GM12892 (cell line): Measurements from ENCODE around the gene POLR2H.
A peak's percentile ranks its signal among the peaks of the same experiment; 100 is the strongest.

Experiments
- DNase-seq: peaks from one replicate; pipeline ENCODE4 v3.0.0; 2011; ENCODE audit not compliant: insufficient read length
- FAIRE-seq: peaks from 2 replicates; lab custom pipeline; 2011; peaks lifted over from hg19 to GRCh38; lab: Jason Lieb, UNC
- POLR2A ChIP-seq: IDR thresholded peaks from 2 replicates; pipeline ENCODE4 v1.6.1; 2011; ENCODE audit warnings: low read depth, low read length, control low read depth
- POLR2AphosphoS5 ChIP-seq: IDR thresholded peaks from 2 replicates; pipeline ENCODE4 v1.6.1; 2011; ENCODE audit warnings: low read depth, low read length, control low read depth
- TAF1 ChIP-seq: IDR thresholded peaks from 2 replicates; pipeline ENCODE4 v1.6.1; 2011; ENCODE audit warnings: low read depth, mild to moderate bottlenecking, control low read depth, low read length, borderline replicate concordance

The POLR2H gene

DNA sequence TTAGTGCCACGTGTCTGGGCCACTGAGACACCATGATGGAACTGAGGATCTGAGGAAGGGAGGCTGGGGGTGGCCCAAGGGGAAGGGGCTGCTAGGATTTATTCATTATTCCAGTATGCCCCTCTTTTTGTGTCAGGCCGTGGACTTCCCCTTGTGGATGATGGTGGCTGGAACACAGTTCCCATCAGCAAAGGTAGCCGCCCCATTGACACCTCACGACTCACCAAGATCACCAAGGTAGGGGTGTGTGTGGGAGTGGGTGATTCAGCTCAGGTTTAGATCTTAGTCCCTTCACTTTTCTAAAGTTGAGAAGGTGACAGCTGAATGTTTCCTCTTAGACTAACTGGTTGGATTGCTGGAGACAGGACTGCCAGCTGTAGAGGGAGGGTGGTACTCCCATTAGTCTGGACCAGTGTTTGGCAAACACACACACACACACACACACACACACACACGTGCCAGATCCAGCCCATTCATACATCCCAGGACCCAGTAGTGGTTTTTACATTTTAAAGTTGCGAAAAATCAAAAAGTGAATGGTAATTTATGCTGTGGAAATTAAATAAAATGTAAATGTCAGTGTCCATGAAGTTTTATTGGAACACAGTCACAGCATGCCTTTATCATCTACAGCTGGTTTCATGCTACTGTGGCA, 35.7 kb upstream of the POLR2H start:
- no peak for TF ChIP-seq POLR2A
- no peak for TF ChIP-seq TAF1
- TF ChIP-seq POLR2AphosphoS5: no peak; the same call in 1 of the 2 replicates
- no peak for DNase-seq
- no peak for FAIRE-seq

- DNase-seq (no peak), FAIRE-seq (no peak)
- TF ChIP-seq POLR2A (no peak), POLR2AphosphoS5 (no peak; the same call in 1 of the 2 replicates), TAF1 (no peak)
These were observed 34.3 kb upstream of the POLR2H start for GRCh38 chr3:184327171-184327570.

DNA sequence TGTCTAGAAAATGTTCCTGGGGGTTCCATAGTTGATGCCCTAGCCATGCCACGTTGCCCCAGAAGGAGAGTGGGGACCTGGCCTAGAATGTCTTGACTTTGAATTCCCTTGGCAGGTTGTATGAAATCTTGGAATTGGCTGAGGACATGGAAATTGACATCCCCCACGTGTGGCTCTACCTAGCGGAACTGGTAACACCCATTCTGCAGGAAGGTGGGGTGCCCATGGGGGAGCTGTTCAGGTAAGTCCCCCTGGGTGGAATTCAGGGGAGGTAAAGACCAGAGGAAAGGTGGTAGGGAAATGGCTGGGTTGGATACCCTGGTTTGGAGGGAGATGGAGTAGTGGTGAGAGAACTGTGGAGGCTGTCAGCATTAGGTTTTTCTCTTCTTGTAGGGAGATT, 33.0 kb upstream of the POLR2H start:
- TF ChIP-seq POLR2A: no peak
- no peak for TF ChIP-seq POLR2AphosphoS5
- no peak for TF ChIP-seq TAF1
- DNase-seq: no peak
- FAIRE-seq: no peak

DNA sequence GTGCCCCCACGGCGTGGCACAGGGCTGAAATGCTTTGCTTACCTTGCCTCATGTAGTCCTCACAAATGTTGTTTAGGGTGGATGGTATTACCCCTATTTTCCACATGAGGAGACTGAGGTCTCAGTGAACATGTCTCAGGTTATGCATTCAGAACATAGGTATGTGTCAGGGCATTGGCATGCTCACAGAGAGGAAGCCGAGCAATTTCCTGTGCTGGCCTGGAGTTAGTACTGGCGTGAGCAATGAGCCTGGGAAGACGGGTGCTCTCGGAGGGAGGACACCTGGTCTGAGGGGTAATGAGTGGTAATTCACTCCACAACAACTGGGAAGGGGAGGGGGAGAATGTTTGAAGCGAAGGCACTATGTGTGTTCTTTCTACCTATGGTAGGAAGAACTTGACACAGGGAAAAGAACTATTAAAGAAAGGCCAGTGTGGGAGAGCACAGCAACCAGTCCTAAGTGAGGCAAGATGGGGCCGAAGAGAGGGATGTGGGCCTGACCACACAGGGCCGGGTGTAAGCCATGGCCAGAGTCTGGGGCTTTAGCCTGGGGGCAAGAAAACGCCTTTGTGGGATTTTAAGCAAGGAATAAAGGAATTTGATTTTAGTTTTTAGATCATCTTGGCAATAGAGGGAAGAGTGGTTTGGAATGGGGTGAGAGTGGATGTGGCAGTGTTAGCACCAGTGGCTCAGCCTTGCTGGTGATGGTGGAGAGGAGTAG, 29.0 kb upstream of the POLR2H start:
- DNase-seq (no peak), FAIRE-seq (no peak)
- TF ChIP-seq POLR2AphosphoS5 (peak; percentile 69; the same call in 1 of the 2 replicates), TAF1 (no peak), POLR2A (0 out of 2 replicates have a peak, but pooled peaks have one; percentile 29)

DNA sequence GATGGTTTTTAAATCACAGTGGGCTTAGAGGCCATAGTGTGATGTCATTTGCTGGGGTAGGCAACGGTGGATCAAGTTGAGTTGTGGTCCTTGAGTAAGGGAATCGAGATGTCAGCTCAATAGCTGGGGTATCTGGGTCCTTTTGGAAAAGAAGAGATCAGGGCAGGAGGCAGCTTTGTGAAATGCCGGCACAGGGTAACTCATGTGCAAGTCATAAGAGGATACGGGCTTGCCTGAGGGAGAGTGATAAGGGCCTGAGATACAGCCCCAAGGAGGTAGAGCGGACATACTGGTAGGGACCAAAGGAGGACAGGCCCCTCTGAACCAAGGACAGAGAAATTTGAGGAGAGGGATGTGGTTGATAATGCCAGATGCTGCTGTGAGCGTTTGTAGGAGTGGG, 28.3 kb upstream of the POLR2H start:
- TF ChIP-seq POLR2AphosphoS5 (no peak), POLR2A (peak; percentile 18; the same call in 1 of the 2 replicates)
- FAIRE-seq: no peak
- no peak for DNase-seq

GRCh38 chr3:184333700-184334099, 27.8 kb upstream of the POLR2H start:
- FAIRE-seq: no peak
- no peak for DNase-seq
- TF ChIP-seq POLR2AphosphoS5 (peak; percentile 52), POLR2A (peak; percentile 59; the same call in 1 of the 2 replicates), TAF1 (no peak)

- FAIRE-seq (no peak), DNase-seq (no peak)
- TF ChIP-seq TAF1 (no peak), POLR2AphosphoS5 (peak; percentile 63; the same call in 1 of the 2 replicates), POLR2A (no peak)
These were observed 26.9 kb upstream of the POLR2H start for GRCh38 chr3:184334470-184335158.

DNA sequence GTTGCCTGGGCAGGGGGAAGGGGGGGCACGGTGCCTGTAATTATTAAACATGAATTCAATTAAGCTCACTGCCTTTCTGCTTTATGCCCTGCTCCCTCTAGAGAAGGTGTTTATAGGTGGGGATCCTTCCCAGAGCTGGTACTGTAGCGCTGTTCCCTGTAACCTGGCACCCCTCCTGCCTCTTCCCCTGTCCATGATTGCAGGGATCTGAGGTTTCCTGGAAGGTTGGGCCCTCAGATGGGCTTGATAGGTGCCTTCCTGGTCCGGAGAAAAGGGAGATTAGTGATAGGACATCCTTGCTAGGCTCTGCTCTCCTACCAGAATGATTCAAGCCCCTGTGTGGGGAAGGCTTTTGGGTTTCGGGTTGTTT, 26.2 kb upstream of the POLR2H start:
- DNase-seq (no peak), FAIRE-seq (no peak)
- no peak for TF ChIP-seq TAF1
- TF ChIP-seq POLR2A: no peak; the same call in 1 of the 2 replicates
- TF ChIP-seq POLR2AphosphoS5: no peak

GRCh38 chr3:184335661-184336546, 25.6 kb upstream of the POLR2H start:
- FAIRE-seq: peak; percentile 98
- DNase-seq: peak; percentile 87
- TF ChIP-seq TAF1 (no peak), POLR2AphosphoS5 (peak; percentile 98), POLR2A (peak; percentile 82)

- FAIRE-seq: no peak
- TF ChIP-seq POLR2AphosphoS5 (no peak), POLR2A (no peak), TAF1 (no peak)
- no peak for DNase-seq
These were observed 24.7 kb upstream of the POLR2H start for GRCh38 chr3:184336547-184337398.
